Right atrium auricular region (tissue), 2 donors: Measurements from ENCODE around the gene MARCKSL1. TPM values are rescaled to one million over a fixed set of nuclear protein-coding genes. Genes with fewer than 3 reads are reported as not detected.

ENCODE experiments used
- DNase-seq: peaks from one replicate; pipeline ENCODE4 v3.0.0-alpha.2; 2019; ENCODE audit warnings: low spot score
- H3K27ac ChIP-seq, 2 donors: fragments of 200-600 bp; sonication (generic); 1 replicate in 1 of 2; 2 replicates in 1 of 2; pipeline ENCODE4 v1.5.1; 2016 to 2019
- H3K27me3 ChIP-seq, 2 donors: fragments of 200-600 bp; sonication (generic); one replicate each; pipeline versions ENCODE4 v1.5.1 to v1.6.0; 2017 to 2019
- H3K36me3 ChIP-seq: fragments of 200-600 bp; sonication (generic); one replicate; pipeline ENCODE4 v1.5.1; 2016
- H3K4me1 ChIP-seq, 2 donors: fragments of 200-600 bp; sonication (generic); one replicate each; pipeline versions ENCODE4 v1.5.1 to v1.6.0; 2017 to 2019
- H3K4me3 ChIP-seq, 2 donors: fragments of 200-600 bp; sonication (generic); 1 replicate in 1 of 2; 2 replicates in 1 of 2; pipeline ENCODE4 v1.5.1; 2017 to 2019; ENCODE audit warnings: mild to moderate bottlenecking in 1 of 2, moderate library complexity in 1 of 2
- H3K9me3 ChIP-seq, 2 donors: fragments of 200-600 bp; sonication (generic); one replicate each; pipeline ENCODE4 v1.5.1; 2019
- CTCF ChIP-seq, 2 donors: fragments of 200-600 bp; sonication (generic); IDR thresholded peaks; one replicate each; pipeline ENCODE4 v1.5.1; 2019; ENCODE audit warnings: antibody characterized with exemption in 2 of 2
- total RNA-seq, 2 donors: library from RNA; depleted of rRNA; stranded (reverse); fragments of >200 nt; gene quantifications; one replicate each; pipeline ENCODE4 v1.1.0, GENCODE V29; 2016

The MARCKSL1 gene
- total RNA-seq, 2 donors from 2014 or later = 9.5 to 34.5 TPM

- peaks cover 0 to 20% of the 10 kb centered on the region in 2 donors for H3K4me1 ChIP-seq
- H3K27ac ChIP-seq = no peak overlapping the region
- H3K9me3 ChIP-seq = no peaks in the 10 kb centered on the region
- H3K27me3 ChIP-seq = no peaks in the 10 kb centered on the region
- H3K4me3 ChIP-seq = no peak overlapping the region
- H3K36me3 ChIP-seq = no peaks in the 10 kb centered on the region
- TF ChIP-seq CTCF (IDR thresholded peaks at IDR 0.05) = no peak
- no peak for DNase-seq
These were observed 6.7 kb upstream of the MARCKSL1 start for GRCh38 chr1:32342704-32343103.

DNA sequence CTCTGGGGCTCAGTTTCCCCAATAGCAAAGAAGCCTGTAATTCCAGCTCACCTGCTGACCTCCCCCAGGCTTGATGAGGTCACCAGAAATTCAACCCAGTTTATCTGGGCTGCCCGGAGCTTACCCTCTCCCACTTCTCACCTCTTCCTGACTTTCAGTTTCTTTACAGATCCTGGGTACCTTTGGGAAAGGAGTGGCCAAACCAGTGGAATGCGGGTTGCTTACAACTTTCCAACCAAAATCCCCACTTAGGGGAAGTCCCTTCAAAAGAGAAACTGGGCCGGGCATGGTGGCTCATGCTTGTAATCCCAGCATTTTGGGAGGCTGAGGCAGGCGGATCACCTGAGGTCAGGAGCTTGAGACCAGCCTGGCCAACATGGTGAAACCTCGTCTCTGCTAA, 5.9 kb upstream of the MARCKSL1 start:
- Histone ChIP-seq H3K36me3 (no peaks in the 10 kb centered on the region), H3K27me3 (no peaks in the 10 kb centered on the region), H3K4me1 (peaks cover 0 to 27% of the 10 kb centered on the region in 2 donors), H3K4me3 (no peak overlapping the region), H3K27ac (no peak overlapping the region), H3K9me3 (no peaks in the 10 kb centered on the region)
- no peak for TF ChIP-seq CTCF (IDR thresholded peaks at IDR 0.05)
- no peak for DNase-seq

DNA sequence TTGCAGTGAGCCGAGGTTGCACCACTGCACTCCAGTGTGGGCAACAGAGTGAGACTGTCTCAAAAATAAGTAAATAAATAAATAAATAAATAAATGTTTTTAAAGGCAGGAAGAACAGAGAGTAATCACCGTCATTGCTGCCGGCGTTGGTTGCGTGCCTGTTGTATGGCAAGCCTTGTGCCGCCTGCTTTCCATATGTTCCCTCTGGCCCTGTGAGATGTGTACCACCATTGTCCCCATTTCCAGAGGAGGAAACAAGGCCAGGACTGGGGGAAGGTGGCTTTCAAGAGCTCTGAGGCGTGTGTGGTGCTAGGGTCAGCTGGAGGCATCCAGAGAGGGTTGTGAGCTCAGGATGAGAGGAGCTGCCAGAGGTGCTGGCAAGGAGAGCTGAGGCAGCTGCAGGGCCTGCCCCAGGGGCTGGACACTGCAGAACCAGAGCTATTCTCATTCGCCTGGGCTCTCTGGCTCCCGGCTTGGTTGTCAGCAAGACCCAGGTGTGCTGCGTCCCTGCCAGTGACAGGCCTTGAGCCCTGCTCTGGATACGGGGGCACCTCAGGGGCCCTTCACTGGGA, 5.2 kb upstream of the MARCKSL1 start:
- Histone ChIP-seq H3K9me3 (no peaks in the 10 kb centered on the region), H3K4me3 (no peak overlapping the region), H3K36me3 (no peaks in the 10 kb centered on the region), H3K27me3 (no peaks in the 10 kb centered on the region), H3K4me1 (peaks cover 0 to 34% of the 10 kb centered on the region in 2 donors), H3K27ac (no peak overlapping the region)
- no peak for TF ChIP-seq CTCF (IDR thresholded peaks at IDR 0.05)
- no peak for DNase-seq

DNA sequence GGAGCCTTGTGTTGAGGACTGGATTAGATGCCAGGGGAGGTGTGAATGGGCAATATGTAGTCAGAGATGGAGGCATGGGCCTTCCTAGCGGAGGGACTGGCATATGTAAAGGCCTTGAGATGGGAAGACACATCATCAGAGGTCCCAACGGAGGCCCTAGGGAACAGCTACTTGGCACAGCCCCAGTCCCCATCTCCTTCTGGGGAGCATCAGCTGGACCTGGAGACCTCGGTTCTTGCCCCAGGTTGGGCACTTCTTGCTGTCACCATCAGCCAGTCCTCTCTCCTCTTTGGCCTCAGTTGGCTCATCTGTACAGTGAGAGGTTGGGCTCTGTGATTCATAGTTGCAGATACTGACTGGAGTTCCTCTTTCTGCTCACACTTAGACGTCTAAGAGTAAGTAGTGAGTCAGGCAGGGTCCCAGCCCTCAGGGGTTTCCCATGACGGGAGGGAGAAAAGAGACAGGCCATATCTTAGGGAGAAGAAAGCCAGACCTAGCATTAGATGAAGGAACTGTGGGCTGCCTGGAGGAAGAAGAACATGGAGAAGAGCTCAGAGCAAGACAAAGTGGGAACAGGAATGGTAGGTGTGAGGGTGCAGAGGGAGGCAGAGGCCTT, 3.4 kb upstream of the MARCKSL1 start:
- no peak for TF ChIP-seq CTCF (IDR thresholded peaks at IDR 0.05)
- no peaks in the 10 kb centered on the region for H3K9me3 ChIP-seq
- no peak overlapping the region for H3K4me3 ChIP-seq
- H3K4me1 ChIP-seq = peaks cover 0 to 39% of the 10 kb centered on the region in 2 donors
- H3K27ac ChIP-seq = no peak overlapping the region
- DNase-seq = no peak
- no peaks in the 10 kb centered on the region for H3K27me3 ChIP-seq
- no peaks in the 10 kb centered on the region for H3K36me3 ChIP-seq

DNA sequence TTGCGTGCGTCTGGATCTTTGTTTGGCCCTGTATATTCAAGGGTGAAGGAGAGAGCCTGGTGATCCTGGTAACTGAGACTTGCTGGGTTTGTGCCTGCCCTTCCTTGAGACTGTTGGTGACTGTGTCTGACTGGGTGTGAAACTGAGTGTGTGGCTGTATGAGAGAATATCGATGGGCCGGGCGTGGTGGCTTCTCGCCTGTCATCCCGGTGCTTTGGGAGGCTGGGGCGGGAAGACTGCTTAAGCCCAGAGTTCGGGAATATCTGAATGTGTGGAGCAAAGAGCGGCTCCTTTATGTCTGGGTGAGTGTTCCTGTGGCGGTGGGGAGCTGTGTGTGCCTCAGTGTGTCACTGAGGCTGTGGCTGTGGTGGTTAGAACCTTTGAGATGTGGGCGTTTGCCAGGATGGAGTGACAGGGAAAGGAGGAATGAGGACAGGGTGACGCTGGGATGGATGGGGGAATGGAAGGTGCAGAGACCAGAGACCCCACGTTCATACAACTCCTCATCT, 2.7 kb upstream of the MARCKSL1 start:
- Histone ChIP-seq H3K4me1 (peaks cover 0 to 44% of the 10 kb centered on the region in 2 donors), H3K9me3 (no peaks in the 10 kb centered on the region), H3K36me3 (no peaks in the 10 kb centered on the region), H3K27me3 (no peaks in the 10 kb centered on the region), H3K4me3 (no peak overlapping the region), H3K27ac (peak overlapping the region in 1 of 2 donors; percentile 25)
- TF ChIP-seq CTCF (IDR thresholded peaks at IDR 0.05) = no peak
- DNase-seq = no peak
